GM19397 (cell line): ENCODE results near the gene LOXL1.
"Not testable (repeated sequence)": the region's sequence is repeated elsewhere in the genome, so short reads cannot be mapped to it uniquely, and the experiment has no call there.

Source experiments
- ATAC-seq: cut with Tn5 transposase; IDR thresholded peaks from one replicate; pipeline ENCODE4 v1.9.1; 2021; ENCODE audit warnings: mild to moderate bottlenecking, moderate library complexity; ENCODE audit not compliant: unreplicated experiment

Gene LOXL1

DNA sequence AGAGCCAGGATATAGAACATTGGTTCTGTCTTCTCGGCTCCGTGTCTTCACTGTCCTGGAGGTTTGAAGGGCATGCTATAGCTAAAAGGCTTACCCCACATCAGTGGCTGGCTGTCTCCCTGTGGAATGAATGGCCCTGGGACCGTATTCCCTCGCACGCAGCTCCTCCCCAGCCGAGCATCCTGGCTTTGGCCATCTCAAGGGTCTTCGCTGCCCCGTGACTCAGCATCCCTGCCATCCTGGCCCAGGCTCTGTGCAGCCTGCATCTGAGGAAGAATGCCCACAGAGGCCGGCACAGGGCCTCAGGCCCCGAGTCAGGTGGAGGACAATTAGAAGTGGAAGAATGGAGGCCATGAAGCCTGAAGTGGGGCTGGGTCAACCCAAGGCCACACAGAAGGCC is 11.0 kb downstream of the LOXL1 start:
- ATAC-seq = no peak

DNA sequence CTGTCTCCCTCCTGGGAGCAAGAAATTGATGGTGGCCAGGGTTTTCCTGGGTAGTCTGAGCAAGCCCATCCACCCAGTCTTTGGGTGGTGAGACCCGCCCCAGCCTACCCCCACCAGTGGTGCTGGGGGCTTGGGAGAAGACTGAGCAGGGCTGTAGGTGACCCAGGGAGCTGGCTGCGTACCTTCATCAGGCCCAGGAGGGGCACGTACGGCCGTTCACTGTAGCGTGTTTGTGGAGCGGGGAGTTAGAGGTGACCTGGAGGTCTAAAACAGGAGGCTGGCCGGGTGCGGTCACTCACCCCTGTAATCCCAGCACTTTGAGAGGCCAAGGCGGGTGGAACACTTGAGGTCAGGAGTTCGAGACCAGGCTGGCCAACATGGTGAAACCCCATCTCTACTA is 11.5 kb downstream of the LOXL1 start:
- no peak for ATAC-seq

DNA sequence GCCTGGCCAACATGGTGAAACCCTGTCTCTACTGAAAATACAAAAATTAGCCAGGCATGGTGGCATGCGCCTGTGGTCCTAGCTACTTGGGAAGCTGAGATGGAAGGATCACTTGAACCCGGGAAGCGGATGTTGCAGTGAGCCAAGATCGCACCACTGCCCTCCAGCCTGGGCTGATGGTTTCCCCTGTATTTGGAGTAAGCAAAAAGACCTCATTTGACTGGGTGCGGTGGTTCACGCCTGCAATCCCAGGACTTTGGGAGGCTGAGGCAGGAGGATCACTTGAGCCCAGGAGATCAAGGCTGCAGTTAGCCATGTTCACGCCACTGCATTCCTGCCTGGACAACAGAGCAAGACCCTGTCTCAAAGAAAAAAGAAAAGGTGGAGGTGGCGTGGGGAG is 12.3 kb downstream of the LOXL1 start:
- not testable (repeated sequence) for ATAC-seq

DNA sequence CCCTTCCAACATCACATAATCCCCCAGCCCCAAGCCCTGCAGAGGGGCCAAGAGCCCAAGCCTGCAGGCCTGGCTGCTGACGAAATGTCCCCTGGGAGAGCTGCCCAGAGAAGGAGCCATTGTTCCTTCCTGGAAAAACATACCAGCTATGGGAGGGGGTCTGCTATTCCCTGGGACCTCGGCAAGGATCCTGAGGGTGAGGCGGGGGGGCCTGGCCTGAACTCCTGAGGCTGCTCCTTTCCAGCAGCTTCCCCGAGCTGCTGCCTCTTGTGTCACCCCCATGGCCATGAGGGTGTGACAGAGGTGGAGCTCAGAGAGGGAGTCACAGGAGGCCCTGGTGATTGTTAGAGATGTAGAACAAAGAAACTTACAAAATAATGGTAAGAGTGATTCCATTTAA is 12.9 kb downstream of the LOXL1 start:
- no peak for ATAC-seq

DNA sequence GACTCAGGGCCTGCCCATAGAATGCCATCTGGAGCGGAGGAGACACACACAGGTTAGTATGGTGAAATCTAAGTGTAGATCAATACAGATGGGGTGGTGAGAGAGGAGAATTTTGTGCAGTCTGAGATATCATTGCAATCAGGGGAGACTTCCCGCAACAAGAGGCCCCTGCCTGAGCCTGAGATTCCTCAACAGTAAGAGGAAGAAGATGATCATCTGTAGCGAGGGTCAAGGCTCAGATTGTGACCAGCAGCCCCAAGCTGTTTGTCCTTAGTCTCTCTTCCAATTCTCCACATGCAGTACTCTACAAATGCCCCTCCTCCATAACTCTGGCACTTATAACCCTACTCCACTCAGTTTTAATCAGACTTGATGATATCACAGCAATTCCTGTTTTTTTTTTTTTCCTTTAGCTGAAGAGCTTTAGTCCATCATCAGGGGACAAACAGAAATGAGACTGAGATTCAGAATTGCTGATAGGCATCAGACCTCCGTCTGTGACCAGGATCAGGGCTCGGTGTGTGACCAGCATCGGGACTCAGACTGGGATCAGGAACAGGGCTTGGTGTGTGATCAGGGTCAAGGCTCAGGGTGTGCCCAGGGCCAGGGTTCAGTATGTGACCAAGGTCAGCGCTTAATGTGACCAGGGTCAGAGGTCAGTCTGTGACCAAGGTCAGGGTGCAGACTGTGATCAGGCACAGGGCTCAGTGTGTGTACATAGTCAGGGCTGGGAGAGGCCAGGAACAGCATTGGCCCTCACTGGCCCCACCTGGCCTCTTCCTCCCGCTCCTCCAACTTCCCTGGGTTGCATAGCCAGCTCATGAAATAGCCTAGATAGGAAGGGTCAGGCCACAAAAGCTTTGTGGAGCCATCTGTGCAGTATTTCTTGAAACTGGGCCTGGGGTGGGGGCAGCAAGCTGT is 14.1 kb downstream of the LOXL1 start:
- no peak for ATAC-seq

DNA sequence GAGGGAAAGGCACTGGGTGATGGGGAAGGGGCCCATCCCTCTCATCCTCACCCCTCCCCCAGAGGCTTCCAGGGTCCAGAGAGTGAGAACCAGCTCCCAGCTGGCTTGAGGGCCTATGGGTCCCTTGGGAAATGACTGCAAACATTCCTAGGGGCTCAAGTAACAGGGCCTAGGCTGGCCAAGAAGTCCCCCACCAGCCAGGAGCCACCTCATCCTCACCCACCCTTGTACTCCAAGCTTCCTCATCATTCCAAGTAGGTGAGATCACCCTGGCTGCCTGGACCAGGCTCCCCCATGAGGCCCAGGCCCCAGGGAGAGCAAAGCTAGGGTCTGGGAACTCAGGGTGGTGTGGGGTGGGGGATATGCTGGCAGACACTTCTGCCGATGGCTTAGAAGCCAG is 14.8 kb downstream of the LOXL1 start:
- ATAC-seq = no peak

DNA sequence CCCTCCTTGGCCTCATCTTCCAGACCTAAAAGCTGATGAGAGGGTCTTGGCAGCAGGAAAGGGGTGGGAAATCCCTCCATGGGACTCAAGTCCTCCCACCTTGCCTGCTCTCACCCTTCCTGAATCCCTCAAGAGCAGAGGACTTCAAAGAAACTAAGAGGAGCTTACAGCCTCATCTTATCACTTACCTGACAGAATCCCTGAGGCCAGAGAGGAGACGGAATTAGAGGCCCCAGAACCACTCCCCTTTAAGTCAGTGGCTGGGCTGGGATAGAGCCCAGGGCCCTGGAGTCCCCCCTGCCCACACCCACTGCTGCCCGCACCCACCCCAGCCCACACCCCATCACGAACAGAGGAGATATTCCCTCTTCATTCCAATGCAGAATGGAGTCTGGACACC is 15.2 kb downstream of the LOXL1 start:
- ATAC-seq = no peak

DNA sequence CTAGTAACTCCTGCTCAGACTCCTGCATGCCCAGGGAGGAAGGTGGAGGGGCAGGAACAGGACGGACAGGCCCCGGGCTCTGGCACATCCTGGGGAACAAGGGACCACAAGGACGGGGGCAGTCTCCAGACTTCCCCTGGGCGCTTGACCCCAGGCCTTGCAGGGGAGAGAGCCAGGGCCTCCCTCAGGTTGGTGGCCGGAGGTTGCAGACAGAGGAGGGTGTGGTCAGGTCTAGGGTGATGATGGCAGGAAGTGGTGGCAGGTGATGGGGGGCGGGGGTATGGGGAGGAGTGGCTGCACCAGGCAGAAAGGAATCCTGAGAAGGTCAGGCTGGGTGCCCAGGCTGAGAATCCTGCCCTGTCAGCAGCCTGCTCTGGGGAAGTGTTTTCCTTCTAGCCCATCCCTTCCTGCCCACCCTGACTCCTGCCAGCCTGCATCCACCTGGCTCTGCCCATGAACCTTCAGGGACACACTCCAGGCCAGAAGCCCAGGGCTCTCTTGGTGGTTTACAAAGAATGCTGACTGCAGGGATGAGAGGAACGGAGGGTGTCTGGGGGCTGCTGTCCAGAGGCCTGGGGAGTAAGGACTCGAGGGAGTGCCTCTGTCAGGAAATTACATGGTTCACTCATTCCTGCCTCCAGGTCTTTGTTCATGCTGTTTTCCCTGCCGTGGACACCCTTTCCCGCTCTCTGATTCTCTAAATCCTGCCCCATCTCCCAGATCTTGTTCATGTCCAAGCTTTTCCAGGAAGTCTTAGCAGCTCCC is 15.8 kb downstream of the LOXL1 start:
- no peak for ATAC-seq

DNA sequence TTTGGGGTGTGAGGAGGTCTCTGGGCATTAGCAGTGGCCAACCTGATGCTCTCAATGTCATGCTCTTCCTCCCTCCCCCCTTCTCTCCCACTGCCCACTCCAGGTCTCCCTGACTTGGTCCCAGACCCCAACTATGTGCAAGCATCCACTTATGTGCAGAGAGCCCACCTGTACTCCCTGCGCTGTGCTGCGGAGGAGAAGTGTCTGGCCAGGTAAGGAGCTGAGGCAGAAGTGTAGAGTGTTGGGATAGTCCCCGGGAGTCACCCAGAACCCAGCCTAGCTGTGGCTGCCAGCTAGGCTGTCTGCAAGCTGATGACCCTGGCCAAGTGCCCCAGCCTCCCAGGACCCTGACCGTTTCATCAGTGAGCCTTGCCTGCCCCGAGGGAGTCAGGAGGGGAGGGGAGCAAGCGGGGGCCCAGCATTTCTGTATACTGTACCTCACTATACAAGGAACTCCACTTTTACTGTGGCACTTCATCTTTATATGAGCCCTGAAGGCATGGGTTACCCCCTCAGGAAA is 16.5 kb downstream of the LOXL1 start:
- ATAC-seq = no peak

DNA sequence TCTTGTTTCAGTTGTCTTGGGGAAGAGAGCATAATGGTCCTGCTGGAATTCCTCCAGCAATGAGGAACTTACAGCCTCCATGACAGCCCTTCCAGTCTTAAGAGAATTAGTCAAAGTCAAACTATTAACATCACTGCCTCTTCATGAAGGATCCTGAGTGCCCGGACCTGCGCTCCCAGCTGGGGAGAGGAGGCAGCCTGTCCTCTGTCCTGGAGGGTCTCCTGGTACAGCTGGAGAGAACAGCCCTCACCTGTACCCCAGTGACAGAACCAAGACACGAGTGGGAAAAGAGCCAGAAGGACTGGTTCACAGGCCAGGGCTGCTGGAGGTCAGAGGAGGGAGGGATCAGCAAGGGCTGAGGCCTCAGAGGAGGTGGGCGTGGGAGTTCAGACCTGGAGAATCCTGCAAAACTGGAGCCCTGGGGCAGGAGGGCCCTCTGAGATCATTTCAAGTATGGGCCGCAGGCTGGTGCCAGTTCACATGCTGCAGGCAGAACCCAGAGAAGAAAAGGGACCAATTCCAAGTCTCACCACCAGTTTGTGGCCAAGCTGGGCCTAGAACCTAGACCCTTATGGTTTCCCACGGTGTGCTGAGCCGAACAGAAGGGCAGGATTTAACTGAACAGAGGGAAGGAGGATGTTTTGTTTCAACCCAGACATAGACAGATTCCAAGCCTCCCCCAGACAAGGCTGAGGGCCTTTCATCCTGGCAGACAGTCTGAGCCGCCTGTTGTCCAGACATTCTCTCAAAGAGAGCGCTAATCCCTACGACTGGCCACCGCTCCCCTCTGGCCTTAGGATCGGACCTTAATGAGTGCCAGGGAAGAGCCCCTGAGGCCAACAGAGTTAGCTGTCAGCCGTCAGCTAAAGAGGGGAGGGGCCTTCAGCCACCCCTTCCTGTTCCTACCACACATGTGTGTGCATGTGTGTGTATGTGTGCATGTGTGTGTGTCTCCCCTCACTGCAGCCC is 18.2 kb downstream of the LOXL1 start:
- ATAC-seq = no peak

DNA sequence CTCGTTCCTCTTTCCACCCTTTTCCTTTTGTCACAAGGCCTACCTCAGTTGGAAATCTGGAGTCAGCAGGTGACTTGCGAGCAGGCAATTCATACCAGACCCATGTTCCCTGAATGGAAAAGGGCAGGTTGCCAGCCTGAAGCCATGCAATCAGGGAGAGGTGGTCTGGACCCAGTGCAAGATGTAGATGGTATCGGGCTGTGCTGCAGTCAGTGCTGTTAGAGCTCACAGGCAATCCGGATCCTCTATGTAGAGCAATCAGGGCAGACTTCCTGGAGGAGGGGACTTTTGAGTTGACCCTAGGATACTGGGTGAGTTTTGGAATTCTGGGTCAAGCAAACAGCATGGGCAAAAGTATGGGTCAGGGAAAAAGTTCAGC is 18.9 kb downstream of the LOXL1 start:
- ATAC-seq = no peak

DNA sequence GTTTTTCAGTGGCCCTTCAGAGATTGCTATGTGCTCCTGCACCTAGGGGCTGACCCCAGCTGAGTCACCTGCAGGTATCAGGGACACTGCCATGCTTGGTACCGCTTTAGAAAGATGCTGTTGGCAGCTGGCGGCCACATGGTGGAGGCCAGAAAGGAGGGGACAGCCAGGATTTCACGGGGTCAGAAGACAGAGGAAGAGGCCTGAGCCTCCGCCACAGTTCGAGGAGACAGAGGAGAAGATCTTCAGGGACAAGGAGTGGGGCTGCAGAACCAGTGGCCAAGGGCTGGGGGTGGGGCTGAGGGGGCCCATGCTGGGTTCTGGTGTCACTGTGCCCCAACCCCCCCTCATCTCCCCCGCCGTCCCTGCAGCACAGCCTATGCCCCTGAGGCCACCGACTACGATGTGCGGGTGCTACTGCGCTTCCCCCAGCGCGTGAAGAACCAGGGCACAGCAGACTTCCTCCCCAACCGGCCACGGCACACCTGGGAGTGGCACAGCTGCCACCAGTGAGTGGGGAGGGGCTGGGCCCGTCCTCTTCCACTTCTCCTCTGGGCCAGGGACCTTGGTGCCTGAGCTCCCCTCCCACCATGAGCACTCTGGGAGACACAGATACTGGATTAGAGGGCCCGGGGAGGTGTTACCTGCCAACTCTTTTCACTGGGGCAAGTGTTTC is 19.9 kb downstream of the LOXL1 start:
- no peak for ATAC-seq

DNA sequence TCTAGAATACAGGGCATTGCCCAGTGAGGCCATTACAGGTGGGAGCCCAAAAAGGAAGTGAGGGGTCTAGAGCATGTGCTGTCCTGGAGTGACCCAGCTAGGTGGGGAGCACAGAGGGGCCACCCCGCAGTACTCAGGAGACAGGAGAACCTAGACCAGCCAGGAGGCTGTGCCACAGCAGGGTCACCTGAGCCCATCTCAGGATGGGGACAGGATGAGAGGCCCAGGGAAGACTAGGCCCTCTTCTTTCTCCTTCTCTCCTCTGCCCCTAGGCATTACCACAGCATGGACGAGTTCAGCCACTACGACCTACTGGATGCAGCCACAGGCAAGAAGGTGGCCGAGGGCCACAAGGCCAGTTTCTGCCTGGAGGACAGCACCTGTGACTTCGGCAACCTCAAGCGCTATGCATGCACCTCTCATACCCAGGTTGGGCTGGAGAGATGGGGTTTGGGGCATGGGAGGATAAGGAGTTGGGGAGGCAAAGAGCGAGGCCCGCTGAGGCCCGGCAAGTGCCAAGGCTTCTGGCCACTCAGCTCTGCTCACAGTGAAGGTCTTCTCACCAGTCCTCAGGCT is 20.6 kb downstream of the LOXL1 start:
- no peak for ATAC-seq

DNA sequence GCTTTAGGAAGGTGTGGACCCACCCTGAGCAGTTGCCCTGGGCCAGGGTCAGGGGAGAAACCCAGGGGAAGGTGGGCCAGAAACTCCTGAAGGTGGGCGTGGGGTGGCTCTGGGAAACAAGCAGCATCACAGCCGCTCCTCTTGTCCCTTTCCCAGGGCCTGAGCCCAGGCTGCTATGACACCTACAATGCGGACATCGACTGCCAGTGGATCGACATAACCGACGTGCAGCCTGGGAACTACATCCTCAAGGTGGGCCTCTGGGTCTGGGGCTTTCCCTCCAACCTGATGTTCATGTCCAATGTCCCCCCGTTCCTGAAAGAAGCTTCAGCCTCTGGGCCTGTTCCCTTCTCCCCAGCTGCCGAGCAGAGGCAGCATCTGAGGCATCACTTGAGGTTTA is 21.4 kb downstream of the LOXL1 start:
- ATAC-seq = no peak

DNA sequence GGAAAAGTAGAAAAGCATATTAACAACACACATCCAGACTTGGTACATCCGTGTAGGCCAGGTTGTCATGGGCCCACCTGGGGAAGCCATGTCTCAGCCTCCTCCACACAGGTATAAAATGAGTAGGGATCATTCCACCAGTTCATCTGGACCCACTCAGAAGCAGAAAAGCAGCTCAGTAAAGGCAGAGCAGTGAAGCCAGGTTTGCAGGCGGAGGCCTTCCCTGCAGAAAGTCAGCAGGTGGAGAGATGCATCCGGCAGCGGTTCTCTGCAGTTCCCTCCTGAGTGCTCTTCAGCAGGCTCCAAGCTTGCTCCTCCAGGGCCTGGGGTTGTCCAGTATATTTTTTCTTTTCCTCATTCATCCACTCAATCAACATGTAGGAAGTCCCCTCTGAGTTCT is 22.1 kb downstream of the LOXL1 start:
- ATAC-seq = no peak

DNA sequence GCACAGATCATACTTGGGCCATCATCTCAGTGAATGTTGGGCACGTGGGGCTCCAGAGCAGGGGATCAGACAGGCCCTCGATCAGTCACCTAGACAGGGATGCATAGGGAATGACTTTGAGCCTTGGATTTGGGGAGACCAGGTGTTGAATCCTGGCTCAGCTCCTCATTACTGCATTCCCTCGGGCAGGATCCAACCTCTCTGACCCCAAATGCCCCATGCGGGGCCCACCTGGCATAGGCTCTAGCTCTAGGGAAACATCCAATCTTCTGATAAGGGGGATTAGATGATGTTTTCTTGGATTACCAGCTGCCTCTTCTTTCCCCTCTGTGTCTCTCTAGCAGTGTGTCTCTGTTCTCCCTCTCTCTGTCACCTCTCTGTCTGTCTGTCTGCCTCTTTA is 22.7 kb downstream of the LOXL1 start:
- ATAC-seq = no peak

DNA sequence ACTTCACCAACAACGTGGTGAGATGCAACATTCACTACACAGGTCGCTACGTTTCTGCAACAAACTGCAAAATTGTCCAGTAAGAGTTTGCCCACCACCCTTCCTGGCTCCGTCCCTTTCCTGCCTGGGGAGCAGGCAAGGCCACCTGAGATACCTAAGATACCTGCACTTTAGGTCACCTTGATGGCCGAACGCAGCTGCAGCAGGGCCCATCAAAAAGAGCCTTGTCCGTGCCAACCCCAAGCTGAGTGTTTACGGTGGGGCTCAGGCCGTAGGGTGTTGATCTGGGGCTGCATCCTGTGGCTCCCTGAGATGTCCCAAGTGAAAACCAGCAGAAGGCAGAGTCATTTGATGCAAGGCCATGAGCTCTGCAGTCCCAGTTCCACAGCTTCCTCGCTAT is 23.2 kb downstream of the LOXL1 start:
- ATAC-seq = no peak

DNA sequence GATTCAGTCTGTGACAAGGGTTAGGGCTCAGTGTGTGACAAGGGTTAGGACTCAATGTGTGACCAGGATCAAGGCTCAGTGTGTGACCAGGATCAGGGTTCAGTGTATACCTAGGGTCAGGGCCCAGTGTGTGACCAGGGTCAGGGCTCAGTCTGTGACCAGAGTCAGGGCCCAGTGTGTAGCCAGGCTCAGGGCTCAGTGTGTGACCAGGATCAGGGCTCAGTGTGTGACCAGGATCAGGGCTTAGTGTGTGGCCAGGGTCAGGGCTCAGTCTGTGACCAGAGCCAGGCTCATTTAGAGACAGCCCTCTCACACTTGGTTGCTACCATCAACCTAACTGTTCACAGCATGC is 24.2 kb downstream of the LOXL1 start:
- ATAC-seq = no peak

DNA sequence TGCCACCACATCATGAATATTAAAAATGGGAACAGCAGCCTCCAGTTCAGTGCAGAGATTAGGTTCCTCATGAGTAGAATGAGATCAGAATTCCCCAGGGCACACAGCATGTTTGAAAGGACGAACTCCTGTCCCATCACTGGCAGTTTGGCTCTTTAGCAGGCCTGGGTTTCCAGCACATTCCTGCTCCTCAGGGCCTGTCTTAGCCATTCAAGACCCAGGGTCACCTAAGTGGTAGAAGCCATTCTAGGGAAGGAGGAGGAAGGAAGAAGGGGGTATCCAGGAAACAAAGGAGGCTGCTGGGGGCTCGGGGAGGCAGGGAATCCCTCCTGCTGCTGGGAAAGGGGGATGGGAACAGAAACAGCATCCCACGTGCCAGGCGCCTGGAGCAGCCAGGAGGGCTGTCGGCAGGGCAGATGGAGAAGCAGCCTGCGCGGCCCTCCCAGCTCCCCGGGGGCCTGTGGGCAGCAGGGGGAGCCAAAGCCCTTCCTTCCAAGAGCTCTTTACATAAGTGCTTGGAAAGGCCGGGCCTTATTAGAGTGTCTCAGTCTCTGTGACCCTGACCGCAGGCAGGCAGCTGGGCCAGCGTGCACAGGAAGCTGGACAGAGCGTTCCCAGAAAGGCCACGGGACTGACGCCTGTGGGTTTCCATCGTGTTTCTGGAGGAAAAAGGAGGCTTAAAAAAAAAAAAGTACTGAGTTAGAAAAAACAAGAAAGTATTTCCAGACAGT is 24.7 kb downstream of the LOXL1 start:
- ATAC-seq = no peak
